ENCODE measurements around the gene ZFAND4.
"Not testable (repeated sequence)": the region's sequence is repeated elsewhere in the genome, so short reads cannot be mapped to it uniquely, and the experiment has no call there.

ZFAND4 gene

DNA sequence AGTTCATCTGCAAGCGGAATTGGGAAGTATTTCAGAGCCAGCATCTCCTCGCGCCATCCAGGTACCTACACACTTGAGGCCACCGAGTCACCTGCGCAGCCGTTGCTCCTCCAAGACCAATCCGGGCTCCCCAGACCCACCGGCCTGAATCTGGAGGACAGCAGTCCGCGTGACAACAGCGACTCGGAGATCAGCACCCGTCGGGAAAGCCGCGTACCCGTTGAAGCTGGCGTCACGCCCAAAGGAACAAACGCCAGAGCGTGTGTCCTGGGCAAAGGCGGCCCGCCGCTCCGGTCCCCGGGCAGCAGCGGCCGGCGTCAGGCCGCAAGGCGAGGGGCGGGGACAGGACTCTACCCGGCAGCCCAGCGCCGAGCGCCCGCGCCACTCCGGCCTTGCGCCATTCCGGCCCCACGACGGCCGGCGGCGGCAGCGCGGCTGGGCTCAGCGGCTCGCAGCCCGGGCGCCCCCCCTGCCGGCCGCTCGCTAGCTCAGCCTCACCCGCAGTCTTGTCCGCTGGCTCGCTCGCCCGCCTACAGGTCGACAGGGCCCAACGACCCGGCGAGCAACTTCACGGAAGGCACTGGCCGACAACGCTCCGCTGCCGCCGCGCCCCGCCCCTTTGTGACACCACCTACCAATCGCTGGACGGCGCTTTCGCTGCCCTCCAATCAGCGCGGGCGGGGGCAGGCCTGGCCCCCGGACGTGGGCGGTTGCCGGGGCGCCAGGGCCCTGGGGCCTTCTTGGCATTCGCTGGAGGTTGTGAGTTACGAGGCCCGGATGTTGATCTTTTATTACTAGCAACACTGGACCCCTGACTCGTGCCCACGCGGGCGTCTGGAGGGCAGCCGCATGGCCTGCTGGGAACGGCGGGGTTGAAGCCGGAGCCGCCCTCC is at the start of gene ZFAND4:
Gene ZFAND4, minus strand, starts transcription at position 592 of the 893 bp plus-strand sequence. CDS start 9,047 bp downstream, outside the sequence.
- FAIRE-seq: peak; percentile 93

GRCh38 chr10:45721503-45721902 is 48.9 kb upstream of the ZFAND4 start:
- not testable (repeated sequence) for DNase-seq (ENCODE audit: extremely low spot score, insufficient read length, low read depth); FAIRE-seq

More for the DNA sequence above, at the start of gene ZFAND4:
- peak; percentile 98 for DNase-seq (ENCODE audit: extremely low spot score, insufficient read length, low read depth)

GRCh38 chr10:45717642-45718041 is 45.1 kb upstream of the ZFAND4 start:
- not testable (repeated sequence) for DNase-seq (ENCODE audit: extremely low spot score, insufficient read length, low read depth); FAIRE-seq

DNA sequence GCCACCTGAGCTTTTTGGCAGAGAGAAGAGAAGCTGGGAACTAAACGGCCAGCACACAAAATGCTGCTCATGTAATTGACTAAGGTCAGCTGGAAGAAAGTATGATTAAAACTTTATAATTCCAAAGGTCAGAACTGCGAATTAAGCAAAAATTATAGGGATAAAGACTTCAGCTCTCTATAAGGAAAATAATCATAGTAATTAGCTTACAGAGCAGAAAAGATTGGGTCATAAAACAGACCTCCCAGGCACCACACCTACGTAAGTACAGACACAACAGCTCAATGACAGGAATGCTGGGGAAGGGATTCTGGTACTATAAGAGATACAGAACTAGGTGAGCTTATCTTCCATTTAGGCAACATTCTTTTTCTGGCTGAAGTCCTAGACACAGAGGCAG is 44.5 kb upstream of the ZFAND4 start:
- DNase-seq (ENCODE audit: extremely low spot score, insufficient read length, low read depth); FAIRE-seq: not testable (repeated sequence)

DNA sequence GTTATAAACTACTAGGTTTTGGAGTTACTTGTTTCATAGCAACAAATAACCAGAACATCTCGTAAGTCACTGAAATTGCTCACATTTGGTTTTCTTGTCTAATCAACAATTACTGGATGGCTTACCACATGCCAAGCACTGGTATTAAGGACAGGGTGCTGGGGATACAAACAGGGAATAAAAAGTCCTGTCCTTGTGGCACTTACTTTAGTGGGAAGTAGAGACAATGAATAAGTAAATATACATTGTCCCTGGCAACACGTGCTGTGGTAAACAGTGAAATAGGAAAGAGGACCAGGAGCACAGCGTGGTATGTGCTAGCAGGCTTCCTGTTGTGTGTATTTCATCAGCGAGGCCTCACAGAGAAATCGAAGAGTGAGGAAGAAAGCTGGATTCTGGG is 38.7 kb upstream of the ZFAND4 start:
- not testable (repeated sequence) for FAIRE-seq; DNase-seq (ENCODE audit: extremely low spot score, insufficient read length, low read depth)

GRCh38 chr10:45710200-45710796 is 37.7 kb upstream of the ZFAND4 start:
- not testable (repeated sequence) for FAIRE-seq

DNA sequence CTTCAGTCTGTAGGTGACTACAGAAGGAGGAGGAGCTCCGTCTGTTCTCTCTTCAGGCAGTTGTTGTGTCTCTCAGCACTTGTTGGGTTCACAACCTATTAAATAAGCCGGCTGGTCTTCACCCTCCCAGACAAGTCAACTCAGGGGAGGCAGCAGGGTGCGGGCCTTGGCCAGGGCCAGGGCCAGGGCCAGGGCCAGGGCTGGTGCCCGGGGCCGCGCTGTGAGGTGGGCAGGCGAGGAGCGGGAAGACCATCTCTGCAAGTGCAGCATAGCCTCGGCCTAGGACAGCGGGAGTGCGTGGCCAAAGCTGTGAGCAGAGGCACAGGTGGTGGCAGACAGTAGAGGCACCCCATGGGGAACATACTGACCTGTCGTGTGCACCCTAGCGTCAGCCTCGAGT is 5.9 kb upstream of the ZFAND4 start:
- not testable (repeated sequence) for DNase-seq (ENCODE audit: extremely low spot score, insufficient read length, low read depth); FAIRE-seq

More at GRCh38 chr10:45710200-45710796, 37.7 kb upstream of the ZFAND4 start:
- not testable (repeated sequence) for DNase-seq (ENCODE audit: extremely low spot score, insufficient read length, low read depth)

DNA sequence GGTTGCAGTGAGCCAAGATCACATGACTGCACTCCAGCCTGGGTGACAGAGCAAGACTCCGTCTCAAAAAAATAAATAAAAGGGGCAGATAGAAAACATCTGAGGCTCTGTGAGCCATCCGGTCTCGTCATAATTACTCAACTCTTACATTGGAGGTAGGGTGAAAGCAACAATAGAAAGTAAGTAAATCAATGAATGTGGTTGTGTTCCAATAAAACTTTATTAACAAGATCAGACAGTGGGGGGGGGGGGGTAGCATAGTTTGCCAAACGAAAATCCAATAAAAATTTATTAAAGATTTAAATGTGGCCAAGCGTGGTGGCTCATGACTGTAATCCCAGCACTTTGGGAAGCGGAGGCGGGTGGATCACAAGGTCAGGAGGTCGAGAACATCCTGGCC is 2.8 kb upstream of the ZFAND4 start:
- FAIRE-seq (no peak), DNase-seq (ENCODE audit: extremely low spot score, insufficient read length, low read depth) (no peak)

DNA sequence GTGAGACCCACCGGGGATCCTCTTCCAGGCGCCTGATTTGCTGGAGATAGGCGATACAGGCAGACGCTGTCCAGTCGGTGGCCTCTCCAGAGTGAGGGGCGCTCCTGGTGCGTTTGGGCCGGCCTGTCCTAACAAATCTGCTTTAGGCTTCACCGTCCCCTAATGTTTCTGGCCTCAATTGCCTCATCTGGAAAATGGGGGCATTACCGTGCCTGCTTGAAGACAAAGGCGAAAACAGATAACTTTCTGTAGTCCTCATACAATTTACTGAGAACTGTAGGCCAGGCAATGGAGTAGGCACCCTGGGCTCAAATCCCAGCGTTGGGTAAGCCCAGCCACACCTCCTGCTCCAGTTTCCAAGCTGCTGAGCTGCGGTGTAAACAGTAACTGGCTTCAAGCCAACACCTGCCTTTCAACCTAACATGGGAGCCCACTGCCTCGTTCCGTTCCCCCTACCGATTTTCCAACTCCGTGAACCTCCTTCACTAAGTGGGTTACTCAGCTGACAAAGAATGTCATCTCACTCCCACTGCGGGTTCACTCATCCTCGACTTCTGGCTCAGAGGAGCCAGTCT is 589 bp upstream of the ZFAND4 start:
- no peak for DNase-seq (ENCODE audit: extremely low spot score, insufficient read length, low read depth)

DNA sequence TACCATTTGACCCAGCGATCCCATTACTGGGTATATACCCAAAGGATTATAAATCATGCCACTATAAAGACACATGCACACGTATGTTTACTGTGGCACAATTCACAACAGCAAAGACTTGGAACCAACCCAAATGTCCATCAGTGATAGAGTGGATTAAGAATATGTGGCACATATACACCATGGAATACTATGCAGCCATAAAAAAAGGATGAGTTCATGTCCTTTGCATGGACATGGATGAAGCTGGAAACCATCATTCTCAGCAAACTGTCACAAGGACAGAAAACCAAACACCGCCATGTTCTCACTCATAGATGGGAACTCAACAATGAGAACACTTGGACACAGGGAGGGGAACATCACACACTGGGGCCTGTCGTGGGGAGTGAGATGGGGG is 1.3 kb downstream of the ZFAND4 start:
- DNase-seq (ENCODE audit: extremely low spot score, insufficient read length, low read depth); FAIRE-seq: not testable (repeated sequence)

More for the DNA sequence above, 589 bp upstream of the ZFAND4 start:
- FAIRE-seq: no peak

GRCh38 chr10:45669897-45670296 is 2.7 kb downstream of the ZFAND4 start:
- not testable (repeated sequence) for FAIRE-seq

DNA sequence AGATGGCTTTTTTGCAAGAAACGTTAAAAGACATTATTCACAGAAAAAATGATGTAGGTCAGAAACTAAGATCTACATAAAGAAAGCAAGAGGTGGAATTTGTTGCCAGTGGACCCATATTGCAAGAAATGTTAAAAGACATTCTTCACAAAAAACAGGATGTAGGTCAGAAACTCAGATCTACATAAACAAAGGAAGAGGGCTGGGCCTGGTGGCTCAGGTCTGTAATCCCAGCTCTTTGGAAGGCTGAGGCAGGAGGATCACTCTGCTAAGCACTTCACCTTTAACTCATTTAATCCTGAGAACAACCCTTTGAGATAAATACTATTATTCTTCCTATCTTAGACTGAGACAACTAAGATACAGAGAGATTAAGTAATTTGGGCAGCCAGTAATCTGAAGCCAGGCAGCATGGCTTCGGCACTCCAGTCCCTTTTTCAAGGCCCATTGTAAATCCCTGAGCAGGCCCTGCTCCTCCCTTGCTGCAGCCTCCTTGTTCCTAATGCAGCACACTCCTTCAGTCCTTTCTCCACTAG is 11.6 kb downstream of the ZFAND4 start:
- FAIRE-seq (peak; percentile 62), DNase-seq (ENCODE audit: extremely low spot score, insufficient read length, low read depth) (no peak)

More at GRCh38 chr10:45669897-45670296, 2.7 kb downstream of the ZFAND4 start:
- DNase-seq (ENCODE audit: extremely low spot score, insufficient read length, low read depth): not testable (repeated sequence)

- DNase-seq (ENCODE audit: extremely low spot score, insufficient read length, low read depth) (no peak), FAIRE-seq (no peak)
These were observed 15.3 kb downstream of the ZFAND4 start for GRCh38 chr10:45657033-45657926.

DNA sequence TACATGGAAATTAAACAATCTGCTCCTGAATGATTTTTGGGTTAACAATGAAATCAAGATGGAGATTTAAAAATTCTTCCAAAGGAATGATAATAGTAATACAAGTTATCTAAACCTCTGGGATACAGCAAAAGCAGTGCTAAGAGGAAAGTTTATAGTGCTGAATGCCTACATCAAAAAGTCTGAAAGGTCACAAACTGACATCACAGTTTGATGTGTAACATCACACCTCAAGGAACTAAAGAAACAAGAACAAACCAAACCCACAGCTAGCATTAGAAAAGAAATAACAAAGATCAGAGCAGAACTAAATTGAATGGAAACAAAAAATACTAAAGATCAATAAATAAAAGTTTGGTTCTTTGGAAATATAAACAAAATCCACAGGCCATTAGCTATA is 17.4 kb downstream of the ZFAND4 start:
- DNase-seq (ENCODE audit: extremely low spot score, insufficient read length, low read depth) (no peak), FAIRE-seq (no peak)

DNA sequence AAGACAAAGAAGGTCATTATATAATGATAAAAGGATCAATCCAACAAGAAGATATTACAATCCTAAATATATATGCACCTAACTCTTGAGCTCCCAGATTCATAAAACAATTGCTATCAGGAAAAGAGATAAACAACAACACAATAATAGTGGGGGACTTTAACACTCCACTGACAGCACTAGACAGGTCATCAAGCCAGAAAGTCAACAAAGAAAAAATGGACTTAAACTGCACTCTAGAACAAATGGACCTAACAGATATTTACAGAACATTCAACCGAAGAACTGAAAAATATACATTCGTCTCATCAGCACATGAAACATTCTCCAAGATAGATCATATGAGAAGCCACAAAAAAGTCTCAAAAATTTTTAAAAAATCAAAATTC is 17.8 kb downstream of the ZFAND4 start:
- not testable (repeated sequence) for DNase-seq (ENCODE audit: extremely low spot score, insufficient read length, low read depth)
- peak; percentile 9 for FAIRE-seq

DNA sequence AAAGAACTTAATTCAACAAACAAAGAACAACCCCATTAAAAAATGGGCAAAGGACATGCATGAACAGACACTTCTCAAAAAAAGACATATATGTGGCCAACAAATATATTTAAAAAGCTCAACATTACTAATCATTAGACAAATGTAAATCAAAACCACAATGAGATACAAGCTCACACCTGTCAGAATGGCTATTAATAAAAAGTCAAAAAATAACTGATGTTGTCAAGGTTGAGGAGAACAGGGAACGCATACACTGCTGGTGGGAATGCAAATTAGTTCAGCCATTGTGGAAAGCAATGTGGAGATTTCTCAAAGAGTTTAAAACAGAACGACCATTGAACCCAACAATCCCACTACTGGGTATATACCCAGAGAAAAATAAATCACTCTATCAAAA is 19.1 kb downstream of the ZFAND4 start:
- no peak for DNase-seq (ENCODE audit: extremely low spot score, insufficient read length, low read depth)
- peak; percentile 92 for FAIRE-seq

- FAIRE-seq (no peak), DNase-seq (ENCODE audit: extremely low spot score, insufficient read length, low read depth) (no peak)
These were observed 20.1 kb downstream of the ZFAND4 start for GRCh38 chr10:45652511-45652910.

- DNase-seq (ENCODE audit: extremely low spot score, insufficient read length, low read depth) (no peak), FAIRE-seq (no peak)
These were observed 23.3 kb downstream of the ZFAND4 start for GRCh38 chr10:45649296-45649695.

DNA sequence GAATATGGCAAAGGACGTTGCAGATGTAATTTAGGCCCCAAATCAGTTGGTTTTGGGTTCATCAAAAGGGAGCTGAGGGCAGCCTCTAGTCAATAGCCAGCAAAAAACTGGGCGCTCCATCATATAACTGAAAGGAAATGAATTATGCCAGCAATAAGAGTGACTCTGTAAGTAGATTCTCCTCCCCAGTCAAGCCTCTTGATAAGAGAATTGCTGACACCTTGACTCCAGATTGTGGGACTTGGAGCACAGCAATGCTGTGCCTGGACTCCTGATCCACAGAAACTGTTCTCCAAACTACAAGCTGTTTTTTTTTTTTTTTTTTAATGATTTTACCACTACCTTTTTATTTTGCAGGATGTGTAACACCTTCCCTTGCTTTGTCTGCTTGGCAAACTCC is 25.5 kb downstream of the ZFAND4 start:
- FAIRE-seq (no peak), DNase-seq (ENCODE audit: extremely low spot score, insufficient read length, low read depth) (no peak)
